Measurements from ENCODE around the gene BRWD1.

Gene BRWD1

DNA sequence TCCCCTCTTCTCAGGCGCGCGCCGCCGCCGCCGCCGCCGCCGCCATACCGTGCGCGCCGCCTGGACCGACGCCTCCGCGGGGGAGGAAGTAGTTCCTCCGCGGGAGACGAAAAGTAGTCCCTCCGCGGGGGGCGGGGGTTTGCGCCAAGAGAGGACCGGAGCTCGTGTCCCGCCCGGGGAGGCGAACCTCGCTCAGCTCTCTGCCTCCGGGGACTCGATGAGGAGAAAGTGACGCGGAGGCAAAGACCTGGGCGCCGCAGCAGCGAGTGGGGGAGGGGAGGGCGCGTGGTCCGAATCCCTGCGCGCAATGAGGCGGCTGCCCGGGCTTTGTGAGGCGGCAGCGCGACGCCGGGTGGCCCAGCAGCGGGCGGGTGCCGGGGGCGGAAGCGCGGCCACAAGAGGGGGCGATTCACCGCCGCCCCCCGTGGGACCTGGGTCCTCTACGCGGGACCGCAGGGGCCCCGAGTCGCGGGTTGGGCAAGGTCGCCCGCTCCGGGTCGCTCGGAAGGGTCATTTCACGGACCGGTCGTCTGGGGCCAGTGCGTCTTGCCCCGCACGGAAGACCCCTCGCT, at the start of gene BRWD1:
Gene BRWD1, minus strand, starts transcription at position 62 of the 572 bp plus-strand sequence. CDS start 141 bp downstream, outside the sequence.
- Histone ChIP-seq H3K4me2 (peak within 1 kb of the TSS; percentile 79 to 94 (median 83)), H3K4me1 (peaks cover 37 to 53% (median 48%) of the 10 kb centered on the region in 10 experiments), H3K4me3 (peak within 1 kb of the TSS; percentile 60 to 86 (median 79)), H3K9ac (peak within 1 kb of the TSS; percentile 90 to 99 (median 97)), H3K36me3 (peaks cover 28 to 35% (median 32%) of the 10 kb centered on the region in 11 experiments), H4K20me1 (peaks cover 18 to 36% (median 36%) of the 10 kb centered on the region in 11 experiments; a peak in 21 of 22 replicates), H3K9me3 (replicated peaks in 1 of 11) (no peaks in the 10 kb centered on the region), H3K27ac (peak within 1 kb of the TSS; percentile 95 to 100 (median 99)), H3K27me3 (no peaks in the 10 kb centered on the region)
- TF ChIP-seq Cebpa-rat (IDR thresholded peaks at IDR 0.05) = no peak

DNA sequence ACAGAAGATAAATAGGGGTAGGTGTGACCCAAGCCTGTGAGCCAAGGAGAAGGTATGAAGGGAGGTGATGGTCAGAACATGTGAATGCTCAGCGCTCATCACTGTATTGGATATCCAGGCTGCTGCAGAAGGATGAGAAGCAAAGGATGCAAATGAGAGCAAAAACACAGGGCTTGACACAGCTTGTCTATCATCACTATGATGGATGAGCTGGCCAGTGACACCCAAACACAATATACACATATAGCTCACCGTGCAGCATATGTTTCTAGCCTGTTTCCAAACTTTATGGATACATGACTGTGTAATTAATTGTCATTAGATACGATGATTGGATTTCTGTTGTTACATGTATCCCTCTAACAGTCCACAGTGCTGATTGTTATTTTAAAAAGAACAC, 49.3 kb upstream of the BRWD1 start:
- TF ChIP-seq Cebpa-rat (IDR thresholded peaks at IDR 0.05) = no peak
- no peaks in the 10 kb centered on the region for H3K27me3 ChIP-seq
- H3K4me2 ChIP-seq = peak overlapping the region in 9 of 11 experiments; percentile 7 to 75 (median 46); a peak in 14 of 22 replicates
- no peak overlapping the region for H3K4me3 ChIP-seq
- no peaks in the 10 kb centered on the region for H4K20me1 ChIP-seq
- H3K4me1 ChIP-seq = peaks cover 0 to 23% (median 11%) of the 10 kb centered on the region in 10 experiments; a peak in 15 of 20 replicates
- no peak overlapping the region for H3K9ac ChIP-seq
- H3K36me3 ChIP-seq = no peaks in the 10 kb centered on the region
- peaks cover 0 to 8% (median 3%) of the 10 kb centered on the region in 11 experiments; a peak in 15 of 22 replicates for H3K9me3 ChIP-seq (replicated peaks in 1 of 11)
- peak overlapping the region in 5 of 11 experiments; percentile 7 to 54 (median 47); a peak in 6 of 22 replicates for H3K27ac ChIP-seq

DNA sequence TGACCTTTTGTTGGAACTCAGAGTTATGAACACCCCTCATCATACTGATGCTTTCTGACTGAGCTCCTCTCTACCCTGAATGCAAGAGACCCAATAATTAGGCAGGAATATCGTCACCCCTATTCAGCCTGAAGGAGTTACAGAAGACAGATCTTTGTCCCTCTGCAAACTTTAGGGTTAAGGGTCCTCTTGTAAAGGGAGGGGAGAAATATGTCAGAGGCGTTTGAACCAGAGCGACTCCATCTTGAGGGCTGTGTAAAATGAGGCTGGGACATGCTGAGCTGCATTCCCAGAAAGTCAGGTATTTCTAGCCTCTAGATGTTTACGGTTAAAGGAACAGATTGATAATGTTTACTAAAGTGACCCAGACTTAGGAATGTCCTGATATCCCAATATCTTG, 46.0 kb upstream of the BRWD1 start:
- H3K9ac ChIP-seq = no peak overlapping the region
- no peak overlapping the region for H3K4me3 ChIP-seq
- H3K9me3 ChIP-seq (replicated peaks in 1 of 11) = no peaks in the 10 kb centered on the region
- TF ChIP-seq Cebpa-rat (IDR thresholded peaks at IDR 0.05) = no peak
- no peaks in the 10 kb centered on the region for H3K36me3 ChIP-seq
- no peaks in the 10 kb centered on the region for H4K20me1 ChIP-seq
- no peaks in the 10 kb centered on the region for H3K27me3 ChIP-seq
- no peak overlapping the region for H3K4me2 ChIP-seq
- H3K27ac ChIP-seq = no peak overlapping the region
- peaks cover 0 to 23% (median 11%) of the 10 kb centered on the region in 10 experiments; a peak in 15 of 20 replicates for H3K4me1 ChIP-seq

DNA sequence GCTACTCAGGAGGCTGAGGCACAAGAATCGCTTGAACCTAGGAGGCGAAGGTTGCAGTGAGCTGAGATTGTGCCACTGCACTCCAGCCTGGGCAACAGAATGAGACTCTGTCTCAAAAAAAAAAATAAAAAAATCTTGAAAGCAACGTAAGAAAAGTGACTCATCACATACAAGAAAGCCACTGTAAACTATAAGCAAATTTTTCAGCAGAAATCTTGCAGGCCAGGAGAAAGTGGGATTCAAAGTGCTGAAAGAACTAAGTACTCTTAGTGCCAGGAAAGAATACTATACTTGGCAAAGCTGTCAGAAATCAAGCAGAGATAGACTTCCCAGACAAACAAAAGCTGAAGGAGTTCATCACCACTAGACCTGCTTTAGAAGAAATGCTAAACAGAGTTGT, 39.9 kb upstream of the BRWD1 start:
- H3K27me3 ChIP-seq = no peaks in the 10 kb centered on the region
- H3K9me3 ChIP-seq (replicated peaks in 1 of 11) = no peaks in the 10 kb centered on the region
- H4K20me1 ChIP-seq = peaks cover 0 to 2% (median 0%) of the 10 kb centered on the region in 11 experiments; a peak in 5 of 22 replicates
- no peak overlapping the region for H3K9ac ChIP-seq
- no peak overlapping the region for H3K4me3 ChIP-seq
- no peak overlapping the region for H3K27ac ChIP-seq
- no peak for TF ChIP-seq Cebpa-rat (IDR thresholded peaks at IDR 0.05)
- H3K4me2 ChIP-seq = no peak overlapping the region
- no peaks in the 10 kb centered on the region for H3K36me3 ChIP-seq
- peaks cover 7 to 13% (median 11%) of the 10 kb centered on the region in 10 experiments for H3K4me1 ChIP-seq

DNA sequence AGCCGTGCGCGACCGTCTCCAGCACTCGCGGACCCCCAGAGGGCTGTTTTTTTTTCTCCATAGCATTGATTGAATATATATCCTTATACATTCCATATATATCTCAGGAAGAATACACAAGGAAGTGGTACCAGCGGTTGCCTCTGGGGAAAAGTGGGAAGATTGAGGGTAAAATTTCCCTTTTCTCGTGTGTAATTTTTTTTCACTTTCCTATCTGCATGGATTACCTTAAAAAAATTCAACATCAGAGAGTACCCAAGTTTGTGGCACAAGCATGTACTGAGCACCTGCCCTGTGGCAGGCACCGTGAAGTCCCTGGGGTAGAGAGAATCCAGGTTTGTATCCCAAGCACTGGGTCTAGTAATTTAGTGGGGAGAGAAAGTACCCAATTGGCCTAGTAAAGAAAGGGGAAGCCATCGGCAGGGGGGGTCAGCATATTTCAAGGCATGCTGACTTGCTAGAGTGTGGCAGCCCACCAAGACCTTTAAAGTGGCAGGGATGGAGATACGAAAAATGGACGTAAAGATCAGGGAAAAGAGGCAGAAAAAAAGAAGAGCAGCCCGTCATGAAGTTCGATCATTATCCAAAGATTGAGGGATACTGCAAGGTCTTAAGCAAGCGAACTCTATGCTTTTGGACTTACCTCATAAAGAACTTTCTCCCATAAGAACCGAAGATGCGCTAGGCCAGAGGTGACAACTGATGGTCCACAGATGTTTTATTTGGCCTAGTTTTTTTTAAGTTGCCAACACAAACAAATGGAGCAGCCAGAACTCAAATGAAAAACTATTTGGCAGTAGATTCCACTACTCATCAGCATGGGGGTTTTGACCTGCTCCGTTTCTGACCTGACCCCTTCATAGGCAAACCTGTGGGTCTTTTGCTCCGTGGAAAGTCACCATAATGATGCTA, 36.9 kb upstream of the BRWD1 start:
- Histone ChIP-seq H3K9me3 (replicated peaks in 1 of 11) (no peaks in the 10 kb centered on the region), H3K4me1 (peaks cover 21 to 32% (median 29%) of the 10 kb centered on the region in 10 experiments), H3K27ac (peak overlapping the region; percentile 71 to 93 (median 90)), H3K4me3 (peak overlapping the region; percentile 62 to 77 (median 72)), H4K20me1 (peaks cover 18 to 32% (median 27%) of the 10 kb centered on the region in 11 experiments; a peak in 21 of 22 replicates), H3K36me3 (peaks cover 4 to 28% (median 25%) of the 10 kb centered on the region in 11 experiments; a peak in 21 of 22 replicates), H3K27me3 (no peaks in the 10 kb centered on the region), H3K9ac (peak overlapping the region; percentile 73 to 87 (median 84)), H3K4me2 (peak overlapping the region; percentile 79 to 98 (median 92))
- TF ChIP-seq Cebpa-rat (IDR thresholded peaks at IDR 0.05) = no peak

DNA sequence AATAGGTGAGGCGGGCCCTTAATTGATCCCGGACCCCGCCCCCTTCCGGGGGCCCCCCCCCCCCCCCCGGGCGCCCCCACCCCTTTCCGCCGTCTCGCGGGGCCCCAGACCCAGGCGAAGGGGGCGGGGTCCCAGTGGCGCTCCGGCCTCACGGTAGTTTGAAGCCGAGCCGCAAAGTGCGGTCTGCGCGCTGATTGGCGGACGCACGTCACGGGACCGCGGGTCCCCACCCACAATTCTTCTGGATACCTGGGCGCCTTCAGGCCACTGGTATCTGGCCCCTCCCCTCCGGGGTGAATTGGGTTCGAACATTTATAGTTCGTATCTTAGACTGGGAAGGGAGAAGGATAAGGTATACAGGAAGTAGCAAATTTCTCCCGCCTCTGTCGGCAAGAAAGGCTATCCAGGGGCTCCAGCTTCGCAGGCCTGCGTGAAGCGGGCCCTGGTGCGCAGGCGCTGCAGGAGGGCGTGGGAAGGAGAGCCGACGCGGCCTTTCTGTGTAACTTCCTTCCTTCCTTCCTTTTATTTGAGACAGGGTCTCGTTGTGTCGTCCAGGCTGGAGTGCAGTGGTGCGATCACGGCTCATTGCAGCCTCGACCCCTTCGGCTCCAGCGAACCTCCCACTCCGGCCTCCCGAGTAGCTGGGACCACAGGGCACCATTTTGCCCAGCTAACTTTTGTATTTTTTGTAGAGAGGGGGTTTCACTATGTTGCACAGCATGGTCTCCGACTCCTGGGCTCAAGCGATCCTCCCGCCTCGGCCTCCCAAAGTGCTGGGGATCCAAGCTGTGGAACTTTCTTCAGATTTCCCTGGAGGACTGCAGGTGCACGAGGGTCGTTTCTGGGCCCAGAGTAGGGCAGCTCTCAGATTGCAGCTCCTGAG, 36.0 kb upstream of the BRWD1 start:
- Histone ChIP-seq H3K27me3 (no peaks in the 10 kb centered on the region), H3K4me3 (peak overlapping the region; percentile 62 to 77 (median 72)), H3K4me1 (peaks cover 26 to 39% (median 35%) of the 10 kb centered on the region in 10 experiments), H3K27ac (peak overlapping the region; percentile 71 to 93 (median 90)), H3K36me3 (peaks cover 13 to 37% (median 33%) of the 10 kb centered on the region in 11 experiments; a peak in 21 of 22 replicates), H3K4me2 (peak overlapping the region; percentile 79 to 98 (median 92)), H4K20me1 (peaks cover 23 to 40% (median 34%) of the 10 kb centered on the region in 11 experiments; a peak in 21 of 22 replicates), H3K9ac (peak overlapping the region; percentile 73 to 89 (median 84)), H3K9me3 (replicated peaks in 1 of 11) (no peaks in the 10 kb centered on the region)
- TF ChIP-seq Cebpa-rat (IDR thresholded peaks at IDR 0.05) = no peak

DNA sequence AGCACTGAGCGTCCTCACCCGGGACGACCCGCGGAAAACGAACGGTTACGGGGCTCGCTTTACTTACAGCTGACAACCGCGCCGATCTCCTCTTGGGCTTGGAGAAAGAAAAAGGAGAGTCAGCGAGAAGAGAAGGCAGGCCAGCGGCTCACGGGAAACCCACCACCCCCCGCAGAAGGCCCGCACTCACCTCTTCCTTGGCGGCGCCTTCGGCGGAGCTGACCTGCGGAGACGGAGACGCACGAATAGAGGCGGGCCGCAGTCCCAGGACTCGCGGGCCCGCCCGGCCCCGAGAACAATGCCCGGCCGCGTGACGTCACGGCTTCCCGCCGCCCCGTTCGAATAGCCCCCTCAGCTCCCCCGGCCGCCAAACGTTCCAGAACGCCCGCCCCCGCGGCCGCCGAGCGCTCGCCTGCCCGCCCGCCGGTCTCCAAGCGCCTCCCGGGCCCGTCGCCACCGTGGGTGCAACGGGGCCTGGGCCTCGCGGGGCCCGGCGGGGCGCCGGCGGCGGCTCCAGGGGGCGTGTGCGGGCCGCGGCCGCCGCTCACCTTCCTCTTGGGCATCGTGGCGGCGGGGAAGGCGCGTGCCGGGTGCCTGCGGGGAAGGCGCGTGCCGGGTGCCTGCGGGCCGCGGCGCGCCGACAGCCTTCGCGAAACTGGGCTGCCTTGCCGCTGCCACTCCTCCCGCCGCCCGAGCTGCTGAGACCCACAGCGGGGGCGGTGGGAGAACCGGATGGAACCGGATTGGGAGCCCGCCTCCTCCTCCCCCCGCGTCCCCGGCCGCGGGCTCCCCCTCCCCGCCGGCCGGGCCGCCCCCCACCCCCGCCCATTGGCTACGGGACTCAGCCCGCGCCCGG, 35.2 kb upstream of the BRWD1 start, which contains the start of gene HMGN1:
Gene HMGN1, minus strand, starts transcription at position 734 of the 856 bp plus-strand sequence. Its CDS starts 171 bp downstream, at position 563.
- Histone ChIP-seq H4K20me1 (peaks cover 30 to 49% (median 43%) of the 10 kb centered on the region in 11 experiments; a peak in 21 of 22 replicates), H3K4me2 (peak within 1 kb of the TSS; percentile 79 to 98 (median 95)), H3K27me3 (no peaks in the 10 kb centered on the region), H3K36me3 (peaks cover 22 to 46% (median 41%) of the 10 kb centered on the region in 11 experiments), H3K27ac (peak within 1 kb of the TSS; percentile 92 to 100 (median 99)), H3K4me3 (peak within 1 kb of the TSS; percentile 81 to 100 (median 90)), H3K9me3 (replicated peaks in 1 of 11) (no peaks in the 10 kb centered on the region), H3K4me1 (peaks cover 30 to 48% (median 38%) of the 10 kb centered on the region in 10 experiments), H3K9ac (peak within 1 kb of the TSS; percentile 89 to 100 (median 99))
- no peak for TF ChIP-seq Cebpa-rat (IDR thresholded peaks at IDR 0.05)
